GM18870 (cell line): ENCODE measurements around the gene NCMAP.
"Not testable (repeated sequence)": the region's sequence is repeated elsewhere in the genome, so short reads cannot be mapped to it uniquely, and the experiment has no call there.

ENCODE experiments used
- ATAC-seq: cut with Tn5 transposase; IDR thresholded peaks from one replicate; pipeline ENCODE4 v1.9.1; 2021; ENCODE audit warnings: moderate library complexity; ENCODE audit not compliant: unreplicated experiment

The NCMAP gene

GRCh38 chr1:24541711-24542346, 14.1 kb upstream of the NCMAP start:
- ATAC-seq: no peak

- no peak for ATAC-seq
These were observed 11.6 kb upstream of the NCMAP start for GRCh38 chr1:24544239-24544638.

DNA sequence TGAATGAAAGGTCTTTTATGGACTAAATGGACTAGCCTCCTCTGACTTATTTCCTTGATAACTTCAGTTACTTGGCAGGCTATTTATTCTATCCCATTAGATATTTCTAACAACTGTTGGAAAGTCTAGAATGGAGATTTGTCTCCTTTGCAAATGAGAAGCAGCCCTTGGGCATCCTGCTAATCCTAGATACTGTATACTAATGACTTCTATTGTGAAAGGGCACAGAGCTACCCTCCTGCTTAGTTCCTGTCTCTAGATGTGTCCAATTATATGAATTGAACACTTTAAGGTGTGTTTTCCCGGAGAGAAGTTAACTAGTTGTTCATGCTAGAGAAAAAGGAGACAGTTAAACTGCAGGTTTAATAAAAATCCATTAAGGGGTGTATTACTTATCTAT, 10.2 kb upstream of the NCMAP start:
- no peak for ATAC-seq

DNA sequence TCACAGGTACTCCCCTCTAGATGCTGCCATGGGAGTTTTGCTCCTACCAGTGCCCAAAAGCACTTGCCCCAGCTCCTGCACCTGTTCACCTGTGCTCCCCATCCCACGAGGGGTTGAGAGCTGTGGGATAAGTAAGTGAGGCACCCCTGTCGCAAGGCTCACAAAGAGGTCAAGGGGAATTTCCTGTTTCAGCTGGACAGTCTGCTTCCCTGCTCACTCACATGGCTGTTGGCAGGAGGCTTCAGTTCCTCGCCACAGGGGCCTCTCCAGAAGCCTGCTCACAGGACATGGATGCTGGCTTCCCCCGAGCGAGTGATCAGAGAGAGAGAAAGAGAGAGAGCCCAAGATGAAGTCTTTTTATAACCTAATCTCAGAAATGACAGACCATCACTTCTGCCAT, 8.7 kb upstream of the NCMAP start:
- no peak for ATAC-seq

- ATAC-seq: no peak
These were observed 7.8 kb upstream of the NCMAP start for GRCh38 chr1:24548070-24548469.

GRCh38 chr1:24549210-24549609, 6.7 kb upstream of the NCMAP start:
- not testable (repeated sequence) for ATAC-seq

DNA sequence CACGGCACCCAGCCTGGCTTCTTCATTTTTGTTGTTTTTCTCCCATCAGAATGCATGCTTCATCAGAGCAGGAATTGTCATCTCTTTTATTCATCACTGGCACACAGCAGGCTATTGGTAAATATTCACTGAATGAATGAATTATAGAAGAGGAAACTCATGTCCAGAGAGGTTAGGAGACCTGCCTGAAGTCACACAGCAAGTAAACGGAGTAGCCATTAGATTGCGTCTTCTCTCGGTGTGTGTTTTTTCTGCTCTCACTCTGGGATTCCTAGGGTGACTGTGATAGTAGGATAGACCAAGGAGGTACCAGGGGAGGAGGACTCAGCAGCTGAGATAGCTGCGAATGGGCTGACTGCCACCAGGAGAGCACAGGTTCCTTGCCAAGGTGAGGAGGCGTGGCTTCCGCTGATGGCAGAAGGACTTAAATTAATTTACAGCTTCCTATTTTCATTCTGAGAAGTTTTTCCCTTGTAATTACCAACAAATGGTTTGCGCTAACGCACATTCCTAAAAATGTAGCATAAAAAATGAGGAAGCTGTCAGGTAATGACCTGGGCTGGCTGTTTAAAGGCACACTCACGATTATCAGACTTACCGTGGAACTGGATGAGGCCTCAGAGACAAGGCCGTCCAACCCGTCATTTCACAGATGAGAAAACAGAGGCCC, 4.5 kb upstream of the NCMAP start:
- no peak for ATAC-seq

- no peak for ATAC-seq
These were observed 3.8 kb upstream of the NCMAP start for GRCh38 chr1:24551960-24552571.

DNA sequence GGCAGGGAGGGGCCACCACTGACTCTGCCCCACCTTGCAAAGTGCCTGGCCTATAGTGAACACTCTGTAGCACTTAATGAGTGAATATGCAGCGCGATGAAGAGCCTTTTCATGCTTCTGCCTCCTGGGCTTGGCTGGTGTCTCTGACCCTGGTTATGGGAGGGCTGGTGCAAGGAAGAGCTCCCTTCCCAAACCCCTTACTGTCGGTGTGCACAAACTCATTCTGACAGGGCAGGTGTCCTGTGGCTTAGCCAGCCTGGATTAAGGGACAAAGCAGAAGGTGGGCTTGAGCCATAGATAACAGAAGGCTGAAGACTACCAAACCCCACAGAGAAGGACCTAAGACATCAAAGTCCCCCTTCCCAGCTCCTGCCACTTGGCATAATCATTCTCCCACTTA, 2.0 kb upstream of the NCMAP start:
- ATAC-seq: no peak

- ATAC-seq: no peak
These were observed 1.2 kb upstream of the NCMAP start for GRCh38 chr1:24554714-24555113.

DNA sequence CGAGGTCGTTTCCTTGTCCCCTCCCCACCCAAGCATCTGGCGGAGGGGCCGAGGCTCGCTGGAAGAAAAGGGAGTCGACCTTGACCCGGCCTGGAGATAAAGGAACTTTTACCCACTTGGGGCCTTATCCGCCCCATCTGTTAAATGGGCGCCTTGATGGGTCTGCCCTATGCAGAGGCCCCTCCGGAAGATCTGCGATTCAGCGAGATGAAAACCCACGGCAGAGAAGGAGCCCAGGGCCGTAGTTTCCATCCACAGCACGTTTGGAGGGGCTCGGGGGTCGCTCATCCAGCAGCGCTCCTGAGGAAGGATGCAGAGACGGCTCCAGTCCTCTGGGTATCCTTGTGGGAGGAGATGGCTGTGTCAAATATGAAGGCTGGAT, 518 bp downstream of the NCMAP start:
- no peak for ATAC-seq

GRCh38 chr1:24557220-24557619, 1.3 kb downstream of the NCMAP start:
- ATAC-seq: no peak

DNA sequence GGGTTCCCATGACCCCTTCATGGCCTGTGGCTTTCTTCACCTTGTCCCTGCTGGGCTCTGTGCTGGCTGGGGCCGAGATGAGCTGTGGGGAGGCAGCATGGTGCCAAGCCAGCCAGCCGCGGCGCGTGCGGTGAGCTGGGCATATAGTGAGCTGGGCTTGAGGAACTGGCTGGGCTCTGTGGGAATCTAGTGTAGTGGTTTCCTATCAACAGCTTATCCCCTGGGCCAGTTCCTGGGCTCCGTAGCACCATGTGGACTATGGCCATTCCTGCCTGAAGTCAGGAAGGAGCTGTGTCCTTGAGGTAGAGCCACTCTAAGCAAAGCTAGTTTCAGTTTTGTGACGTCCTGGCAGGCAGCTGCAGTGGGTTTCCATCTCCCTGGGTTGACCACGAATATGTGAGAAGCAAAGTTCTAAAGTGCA, 1.8 kb downstream of the NCMAP start:
- ATAC-seq: no peak

DNA sequence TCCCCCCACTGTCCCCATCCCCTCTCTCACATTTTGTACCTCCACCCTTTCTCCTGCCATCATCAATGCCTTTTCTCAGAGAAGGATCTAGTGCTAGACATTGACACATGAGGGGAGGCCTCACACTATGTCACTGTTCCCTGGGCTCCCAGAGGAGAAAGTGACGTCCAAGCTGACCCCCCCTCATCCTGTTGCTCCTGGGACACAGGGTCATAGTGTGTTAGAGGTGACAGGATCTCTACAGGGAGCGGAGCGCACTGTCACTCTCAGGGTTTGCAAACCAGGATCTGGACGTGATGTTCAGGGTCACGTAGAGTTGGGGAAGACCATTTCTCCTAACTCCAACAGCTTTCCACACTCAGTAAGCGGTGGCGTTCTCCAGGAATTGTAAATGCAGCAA, 2.6 kb downstream of the NCMAP start:
- ATAC-seq: no peak

- ATAC-seq: no peak
These were observed 3.3 kb downstream of the NCMAP start for GRCh38 chr1:24558902-24559791.

GRCh38 chr1:24560361-24560760, 4.5 kb downstream of the NCMAP start:
- no peak for ATAC-seq

- ATAC-seq: no peak
These were observed 6.7 kb downstream of the NCMAP start for GRCh38 chr1:24562625-24563024.

- ATAC-seq: no peak
These were observed 8.8 kb downstream of the NCMAP start for GRCh38 chr1:24564695-24565094.

DNA sequence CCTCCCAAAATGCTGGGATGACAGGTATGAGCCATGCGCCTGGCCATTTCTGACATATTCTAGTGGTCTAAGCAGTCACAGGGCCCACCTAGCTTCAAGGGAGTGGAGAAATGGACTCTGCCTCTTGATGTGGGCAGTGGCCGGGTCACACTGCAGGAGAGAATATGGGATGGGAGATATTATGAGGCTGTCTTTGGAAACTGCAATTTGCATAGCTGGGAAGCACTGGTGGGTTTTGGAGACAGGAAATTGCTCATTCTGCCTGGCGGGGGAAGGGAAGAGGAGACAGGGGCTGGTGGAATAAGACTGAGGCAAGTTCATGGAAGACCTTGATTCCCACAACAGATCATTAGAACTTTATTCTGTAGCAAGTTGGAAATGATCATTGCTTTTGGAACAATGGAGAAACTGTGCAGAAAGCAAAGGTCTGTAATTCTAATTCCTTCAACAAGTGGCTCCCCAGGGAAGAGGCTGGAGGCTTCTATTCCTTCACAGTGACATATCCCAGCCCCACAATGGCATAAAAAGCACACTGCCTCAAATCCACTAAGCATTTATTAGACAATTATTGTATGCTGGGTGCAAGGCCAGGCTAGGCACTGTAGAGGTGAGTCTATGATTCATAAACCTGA, 10.5 kb downstream of the NCMAP start:
- ATAC-seq: no peak

GRCh38 chr1:24567792-24568388, 12.0 kb downstream of the NCMAP start:
- no peak for ATAC-seq

- ATAC-seq: no peak
These were observed 12.6 kb downstream of the NCMAP start for GRCh38 chr1:24568475-24568874.
